Measurements from ENCODE around the gene ZFP30. TPM values are rescaled to one million over a fixed set of nuclear protein-coding genes. Genes with fewer than 3 reads are reported as not detected.

ZFP30 gene
- total and polyA plus RNA-seq, 2 of the 13 experiments (the other 11 are each of a cell fraction or from before 2014, with no cell fraction given): 3.4 to 19.2 TPM

- peak; percentile 57 for TF ChIP-seq THRA (CRISPR knock-in tag; IDR thresholded peaks at IDR 0.05; ENCODE audit: borderline replicate concordance)
- TF ChIP-seq TRIM22 (IDR thresholded peaks at IDR 0.05): no peak
- TF ChIP-seq CENPT (CRISPR knock-in tag; IDR thresholded peaks at IDR 0.05; ENCODE audit: low read depth): no peak; the same call in 1 of the 2 replicates
- TF ChIP-seq FOSL2 (CRISPR knock-in tag; IDR thresholded peaks at IDR 0.05): peak; percentile 54
- peak; percentile 61 to 90 for TF ChIP-seq POLR2A (IDR thresholded peaks at IDR 0.05; ENCODE audit: insufficient read depth in 1 of 2, low read depth in 2 of 2, low read length in 2 of 2)
- no peak for TF ChIP-seq ZNF776 (CRISPR knock-in tag; IDR thresholded peaks at IDR 0.05)
- TF ChIP-seq ZNF720 (CRISPR knock-in tag; IDR thresholded peaks at IDR 0.05): no peak
- TF ChIP-seq MED13 (CRISPR knock-in tag; IDR thresholded peaks at IDR 0.05): no peak
- no peak for TF ChIP-seq ZNF451 (CRISPR knock-in tag; IDR thresholded peaks at IDR 0.05)
- TF ChIP-seq TOPORS (CRISPR knock-in tag; IDR thresholded peaks at IDR 0.05): no peak
- TF ChIP-seq PHB2 (IDR thresholded peaks at IDR 0.05; ENCODE audit: partially characterized antibody): no peak
- no peak for TF ChIP-seq POLR2AphosphoS2 (IDR thresholded peaks at IDR 0.05; ENCODE audit: low read depth, low read length)
- no peak for TF ChIP-seq ZBTB39 (CRISPR knock-in tag; IDR thresholded peaks at IDR 0.05)
- TF ChIP-seq FOXK2 (IDR thresholded peaks at IDR 0.05): no peak
- TF ChIP-seq KMT2B (CRISPR knock-in tag; IDR thresholded peaks at IDR 0.05): peak; percentile 97
- no peak for TF ChIP-seq ZNF382 (CRISPR knock-in tag; IDR thresholded peaks at IDR 0.05; ENCODE audit: borderline replicate concordance)
- no peak for TF ChIP-seq RCOR2 (CRISPR knock-in tag; IDR thresholded peaks at IDR 0.05)
- no peak for TF ChIP-seq BRF2 (CRISPR knock-in tag; IDR thresholded peaks at IDR 0.05)
- no peak for TF ChIP-seq MBD4 (IDR thresholded peaks at IDR 0.05; ENCODE audit: borderline replicate concordance, low read length)
- no peak for TF ChIP-seq MTF2 (CRISPR knock-in tag; IDR thresholded peaks at IDR 0.05; ENCODE audit: borderline replicate concordance)
- TF ChIP-seq NR3C1 (CRISPR knock-in tag; IDR thresholded peaks at IDR 0.05): no peak
- TF ChIP-seq TGIF2 (CRISPR knock-in tag; IDR thresholded peaks at IDR 0.05): no peak
- TF ChIP-seq ARID3A (IDR thresholded peaks at IDR 0.05; ENCODE audit: low read depth, low read length): no peak
- peak; percentile 67; the same call in 1 of the 2 replicates for TF ChIP-seq ZSCAN31 (CRISPR knock-in tag; IDR thresholded peaks at IDR 0.05; ENCODE audit: low read depth)
- TF ChIP-seq NBN (conservative IDR thresholded peaks at IDR 0.05): no peak
Measured at GRCh38 chr19:37691881-37692504, 36.7 kb upstream of the ZFP30 start (continued).
